GM19463 (cell line): ENCODE data around the gene EFHD2.
"Not testable (repeated sequence)": the region's sequence is repeated elsewhere in the genome, so short reads cannot be mapped to it uniquely, and the experiment has no call there.

Source experiments
- ATAC-seq: cut with Tn5 transposase; IDR thresholded peaks from one replicate; pipeline ENCODE4 v1.9.1; 2021; ENCODE audit warnings: mild to moderate bottlenecking, moderate library complexity; ENCODE audit not compliant: unreplicated experiment

Gene EFHD2

GRCh38 chr1:15429701-15430149 lies 20.0 kb downstream of the EFHD2 start:
- no peak for ATAC-seq

GRCh38 chr1:15430787-15431570 lies 21.3 kb downstream of the EFHD2 start:
- no peak for ATAC-seq

- no peak for ATAC-seq
Observed at GRCh38 chr1:15431571-15431948, 21.9 kb downstream of the EFHD2 start.

GRCh38 chr1:15432324-15432723 lies 22.6 kb downstream of the EFHD2 start:
- no peak for ATAC-seq

GRCh38 chr1:15433471-15433870 lies 23.8 kb downstream of the EFHD2 start:
- no peak for ATAC-seq

- ATAC-seq = not testable (repeated sequence)
Observed at GRCh38 chr1:15434739-15435138, 25.1 kb downstream of the EFHD2 start.

GRCh38 chr1:15435239-15436077 lies 25.8 kb downstream of the EFHD2 start:
- no peak for ATAC-seq

- no peak for ATAC-seq
Observed at GRCh38 chr1:15436881-15437442, 27.3 kb downstream of the EFHD2 start.

GRCh38 chr1:15439325-15439724 lies 29.6 kb downstream of the EFHD2 start:
- ATAC-seq = no peak

- no peak for ATAC-seq
Observed at GRCh38 chr1:15440357-15440756, 30.7 kb downstream of the EFHD2 start.

- no peak for ATAC-seq
Observed at GRCh38 chr1:15441247-15441646, 31.6 kb downstream of the EFHD2 start.

GRCh38 chr1:15442119-15442518 lies 32.4 kb downstream of the EFHD2 start:
- ATAC-seq = no peak

GRCh38 chr1:15442759-15443158 lies 33.1 kb downstream of the EFHD2 start:
- no peak for ATAC-seq

- ATAC-seq = no peak
Observed at GRCh38 chr1:15443281-15443680, 33.6 kb downstream of the EFHD2 start.

- no peak for ATAC-seq
Observed at GRCh38 chr1:15444468-15445389, 35.0 kb downstream of the EFHD2 start.

- ATAC-seq = no peak
Observed at GRCh38 chr1:15445390-15446122, 35.9 kb downstream of the EFHD2 start.

GRCh38 chr1:15446212-15446611 lies 36.5 kb downstream of the EFHD2 start:
- no peak for ATAC-seq

- no peak for ATAC-seq
Observed at GRCh38 chr1:15448877-15449462, 39.3 kb downstream of the EFHD2 start.

- ATAC-seq = no peak
Observed at GRCh38 chr1:15449567-15449966, 39.9 kb downstream of the EFHD2 start.
